ENCODE data around the gene KIF1A. TPM values are rescaled to one million over a fixed set of nuclear protein-coding genes. Genes with fewer than 3 reads are reported as not detected.

The KIF1A gene
- total RNA-seq, 1 donor: not detected

- Histone ChIP-seq H3K27ac (ENCODE audit: low read depth, low read length) (no peak overlapping the region), H4K20me1 (ENCODE audit: insufficient read depth, low read length) (no peaks in the 10 kb centered on the region), H3K9me3 (ENCODE audit: low read depth, low read length) (no peaks in the 10 kb centered on the region), H3K4me1 (ENCODE audit: insufficient read depth, low read length) (no peaks in the 10 kb centered on the region), H3K4me3 (ENCODE audit: insufficient read depth, low read length) (no peak overlapping the region), H2AFZ (ENCODE audit: low read length) (no peak overlapping the region), H3K79me2 (ENCODE audit: insufficient read depth, low read length) (no peaks in the 10 kb centered on the region), H3K27me3 (ENCODE audit: insufficient read depth, low read length) (peaks cover 26% of the 10 kb centered on the region), H3K36me3 (ENCODE audit: insufficient read depth, low read length) (no peaks in the 10 kb centered on the region), H3K4me2 (ENCODE audit: insufficient read depth, low read length) (no peak overlapping the region)
- no peak for DNase-seq (ENCODE audit: insufficient read length, low spot score, missing footprints)
- TF ChIP-seq CTCF (IDR thresholded peaks at IDR 0.05; ENCODE audit: extremely low read depth, low read depth, low read length): no peak
Observed at GRCh38 chr2:240712121-240712520, 107.9 kb downstream of the KIF1A start.

GRCh38 chr2:240711701-240712100, 108.3 kb downstream of the KIF1A start:
- Histone ChIP-seq H3K4me1 (ENCODE audit: insufficient read depth, low read length) (no peaks in the 10 kb centered on the region), H3K79me2 (ENCODE audit: insufficient read depth, low read length) (no peaks in the 10 kb centered on the region), H3K27me3 (ENCODE audit: insufficient read depth, low read length) (peaks cover 30% of the 10 kb centered on the region), H3K9me3 (ENCODE audit: low read depth, low read length) (no peaks in the 10 kb centered on the region), H3K36me3 (ENCODE audit: insufficient read depth, low read length) (no peaks in the 10 kb centered on the region), H3K4me3 (ENCODE audit: insufficient read depth, low read length) (no peak overlapping the region), H3K4me2 (ENCODE audit: insufficient read depth, low read length) (no peak overlapping the region), H4K20me1 (ENCODE audit: insufficient read depth, low read length) (no peaks in the 10 kb centered on the region), H2AFZ (ENCODE audit: low read length) (no peak overlapping the region), H3K27ac (ENCODE audit: low read depth, low read length) (no peak overlapping the region)
- no peak for DNase-seq (ENCODE audit: insufficient read length, low spot score, missing footprints)
- TF ChIP-seq CTCF (IDR thresholded peaks at IDR 0.05; ENCODE audit: extremely low read depth, low read depth, low read length): no peak

- H3K4me3 ChIP-seq (ENCODE audit: insufficient read depth, low read length): no peak overlapping the region
- H3K79me2 ChIP-seq (ENCODE audit: insufficient read depth, low read length): no peaks in the 10 kb centered on the region
- no peaks in the 10 kb centered on the region for H4K20me1 ChIP-seq (ENCODE audit: insufficient read depth, low read length)
- no peak for TF ChIP-seq CTCF (IDR thresholded peaks at IDR 0.05; ENCODE audit: extremely low read depth, low read depth, low read length)
- H3K27me3 ChIP-seq (ENCODE audit: insufficient read depth, low read length): peaks cover 34% of the 10 kb centered on the region
- no peaks in the 10 kb centered on the region for H3K4me1 ChIP-seq (ENCODE audit: insufficient read depth, low read length)
- H3K4me2 ChIP-seq (ENCODE audit: insufficient read depth, low read length): no peak overlapping the region
- H3K9me3 ChIP-seq (ENCODE audit: low read depth, low read length): no peaks in the 10 kb centered on the region
- no peak overlapping the region for H2AFZ ChIP-seq (ENCODE audit: low read length)
- H3K36me3 ChIP-seq (ENCODE audit: insufficient read depth, low read length): no peaks in the 10 kb centered on the region
- no peak for DNase-seq (ENCODE audit: insufficient read length, low spot score, missing footprints)
- H3K27ac ChIP-seq (ENCODE audit: low read depth, low read length): no peak overlapping the region
Observed at GRCh38 chr2:240711296-240711695, 108.7 kb downstream of the KIF1A start.

- H4K20me1 ChIP-seq (ENCODE audit: insufficient read depth, low read length): no peaks in the 10 kb centered on the region
- H3K27ac ChIP-seq (ENCODE audit: low read depth, low read length): no peak overlapping the region
- H3K27me3 ChIP-seq (ENCODE audit: insufficient read depth, low read length): peaks cover 35% of the 10 kb centered on the region
- H3K9me3 ChIP-seq (ENCODE audit: low read depth, low read length): no peaks in the 10 kb centered on the region
- no peaks in the 10 kb centered on the region for H3K36me3 ChIP-seq (ENCODE audit: insufficient read depth, low read length)
- no peak for DNase-seq (ENCODE audit: insufficient read length, low spot score, missing footprints)
- H3K4me3 ChIP-seq (ENCODE audit: insufficient read depth, low read length): no peak overlapping the region
- H2AFZ ChIP-seq (ENCODE audit: low read length): no peak overlapping the region
- TF ChIP-seq CTCF (IDR thresholded peaks at IDR 0.05; ENCODE audit: extremely low read depth, low read depth, low read length): no peak
- H3K4me1 ChIP-seq (ENCODE audit: insufficient read depth, low read length): no peaks in the 10 kb centered on the region
- no peaks in the 10 kb centered on the region for H3K79me2 ChIP-seq (ENCODE audit: insufficient read depth, low read length)
- H3K4me2 ChIP-seq (ENCODE audit: insufficient read depth, low read length): no peak overlapping the region
Observed at GRCh38 chr2:240708457-240708856, 111.6 kb downstream of the KIF1A start.

Measured in osteoblast (primary cell).